Measurements from ENCODE around the gene APOLD1.
A peak's percentile ranks its signal among the peaks of the same experiment; 100 is the strongest.
"Not testable (repeated sequence)": the region's sequence is repeated elsewhere in the genome, so short reads cannot be mapped to it uniquely, and the experiment has no call there.

The APOLD1 gene

DNA sequence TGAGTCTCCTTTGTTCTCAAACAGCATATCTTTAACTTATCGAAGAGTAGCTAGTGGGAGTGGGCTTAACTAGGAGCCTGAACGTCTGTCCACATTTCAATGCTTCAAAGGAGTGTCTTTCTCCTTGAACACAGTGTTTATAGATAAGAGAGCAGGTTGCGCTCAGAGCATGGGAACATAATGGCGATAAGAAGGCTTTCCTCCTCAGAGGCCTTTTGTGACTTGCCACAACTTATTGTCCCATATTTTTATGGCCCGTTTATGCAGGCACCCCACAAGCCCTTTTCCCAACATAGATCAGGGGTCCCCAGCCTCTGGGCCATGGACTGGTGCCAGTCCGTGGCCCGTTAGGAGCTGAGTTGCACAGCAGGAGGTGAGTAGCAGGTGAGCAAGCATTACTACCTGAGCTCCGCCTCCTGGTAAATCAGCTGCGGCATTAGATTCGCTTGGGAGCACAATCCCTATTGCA lies 25.1 kb downstream of the APOLD1 start:
- DNase-seq = peak; percentile 71

DNA sequence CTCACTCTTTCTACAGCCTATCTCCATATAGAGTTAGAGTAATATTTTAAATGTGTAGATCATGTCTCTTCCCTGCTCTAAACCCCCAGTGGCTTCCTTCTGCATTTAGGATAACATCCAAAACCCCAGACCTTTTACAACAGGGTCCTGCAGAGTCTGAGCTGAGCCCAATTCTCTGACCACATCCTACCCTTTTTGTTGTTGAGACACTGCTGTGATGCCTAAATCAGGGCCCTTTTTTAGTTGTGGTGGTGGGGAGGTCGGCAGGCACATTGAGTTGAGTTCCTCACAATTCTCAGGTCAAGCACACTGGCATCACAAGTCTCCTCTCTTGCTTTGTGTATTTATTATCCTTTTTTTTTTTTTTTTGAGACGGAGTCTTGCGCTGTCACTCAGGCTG lies 25.9 kb downstream of the APOLD1 start:
- no peak for DNase-seq

DNA sequence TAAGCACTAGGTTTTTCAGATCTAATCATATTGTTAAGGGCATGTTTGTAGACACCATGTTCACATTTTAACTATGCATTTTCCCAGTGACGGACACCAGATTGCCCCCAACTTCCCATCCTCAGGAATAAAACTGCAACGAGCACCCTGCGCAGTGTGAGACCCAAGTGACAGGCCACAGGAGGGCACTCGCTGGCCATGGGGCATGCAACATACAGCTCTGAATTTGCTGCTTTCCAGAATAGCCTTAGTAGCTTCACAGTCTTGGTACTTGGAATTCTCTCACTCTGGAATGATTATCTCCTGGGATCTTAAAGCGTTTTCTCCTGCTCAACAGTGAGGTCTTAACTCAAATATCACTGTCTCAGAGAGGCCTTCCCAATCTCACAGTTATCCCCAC lies 26.7 kb downstream of the APOLD1 start:
- no peak for DNase-seq

DNA sequence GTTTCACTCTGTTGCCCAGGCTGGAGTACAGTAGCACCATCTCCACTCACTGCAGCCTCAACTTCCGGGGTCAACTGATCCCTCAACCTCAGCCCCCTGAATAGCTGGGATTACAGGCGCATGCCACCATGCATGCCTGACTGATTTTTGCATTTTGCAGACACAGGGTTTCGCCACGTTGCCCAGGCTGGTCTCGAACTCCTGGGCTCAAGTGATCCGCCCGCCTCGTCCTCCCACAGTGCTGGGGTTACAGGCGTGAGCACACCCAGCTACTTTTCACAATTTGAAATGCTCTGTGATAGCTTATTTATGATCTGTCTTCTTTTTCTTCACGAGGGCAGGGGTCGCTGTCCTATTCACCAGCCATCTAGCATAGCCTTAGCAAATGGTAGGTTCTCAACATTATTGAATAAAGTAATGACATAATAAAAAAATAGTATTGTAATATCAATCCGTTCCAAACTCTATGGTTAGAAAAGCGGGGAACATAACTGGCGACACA lies 27.2 kb downstream of the APOLD1 start:
- no peak for DNase-seq

DNA sequence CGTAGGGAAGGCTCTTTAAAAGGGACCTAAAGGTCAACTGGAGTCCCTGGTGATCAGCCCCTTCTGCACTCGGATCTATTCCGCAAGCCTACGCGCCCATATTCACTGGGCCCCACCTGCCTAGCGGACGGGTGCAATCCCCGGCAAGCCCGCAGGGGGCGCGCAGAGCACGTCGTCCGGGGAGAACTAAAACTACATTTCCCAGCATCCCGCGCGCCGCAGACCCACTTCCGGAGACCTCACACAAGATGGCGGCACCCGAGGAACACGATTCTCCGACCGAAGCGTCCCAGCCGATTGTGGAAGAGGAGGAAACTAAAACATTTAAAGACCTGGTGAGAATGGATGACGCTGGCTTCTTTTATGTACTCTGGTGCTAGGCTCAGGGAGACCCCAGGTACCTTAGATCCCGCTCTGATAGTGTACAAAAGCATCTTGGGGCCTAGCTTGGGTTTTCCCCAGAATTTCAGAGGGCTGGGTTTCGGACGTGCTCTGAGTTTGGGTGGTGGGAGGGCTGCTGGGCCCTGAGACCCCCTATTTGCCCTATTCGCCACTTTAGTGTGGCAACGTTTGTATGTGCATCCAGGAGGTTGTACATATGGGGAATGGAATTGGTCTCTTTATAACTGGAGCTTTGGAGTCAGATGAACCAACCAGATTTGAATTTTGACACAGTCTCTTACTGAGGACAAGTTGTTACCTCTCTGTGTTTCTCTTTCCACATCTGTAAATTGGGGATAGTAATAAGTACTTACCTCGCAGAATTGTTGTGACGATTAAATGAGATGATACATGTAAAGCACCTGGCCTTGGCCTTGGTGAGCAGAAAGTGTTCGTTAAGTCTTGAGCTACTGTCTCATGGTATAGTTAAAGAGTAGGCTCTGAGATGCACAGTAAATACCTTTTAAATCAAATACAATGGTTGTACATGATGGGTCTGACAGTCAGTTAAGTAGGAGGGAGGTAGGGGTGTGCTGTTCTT lies 28.0 kb downstream of the APOLD1 start, which contains the start of gene DDX47:
Gene DDX47, plus strand, starts transcription at position 227 of the 982 bp plus-strand sequence. Its CDS starts 22 bp downstream, at position 249.
- DNase-seq = peak; percentile 93

DNA sequence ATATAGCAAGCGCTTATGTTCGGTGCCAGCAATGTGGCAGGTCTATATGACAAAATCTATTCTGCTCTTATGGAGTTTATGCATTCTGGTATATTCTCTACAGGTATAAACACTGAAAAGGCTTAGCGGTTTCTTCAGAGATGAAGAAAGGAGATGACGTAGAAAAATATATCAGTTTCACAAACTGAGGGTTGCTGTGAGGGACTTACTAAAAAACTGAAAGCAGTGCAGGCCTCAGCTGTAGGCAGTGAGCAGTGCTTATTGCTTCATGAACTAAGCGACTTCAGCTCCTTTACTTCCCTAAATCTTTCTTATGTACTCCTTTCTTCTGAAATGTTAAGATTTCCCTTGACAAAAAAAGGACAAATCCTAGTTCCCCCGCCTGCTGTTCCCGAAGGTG lies 32.2 kb downstream of the APOLD1 start:
- DNase-seq = no peak

DNA sequence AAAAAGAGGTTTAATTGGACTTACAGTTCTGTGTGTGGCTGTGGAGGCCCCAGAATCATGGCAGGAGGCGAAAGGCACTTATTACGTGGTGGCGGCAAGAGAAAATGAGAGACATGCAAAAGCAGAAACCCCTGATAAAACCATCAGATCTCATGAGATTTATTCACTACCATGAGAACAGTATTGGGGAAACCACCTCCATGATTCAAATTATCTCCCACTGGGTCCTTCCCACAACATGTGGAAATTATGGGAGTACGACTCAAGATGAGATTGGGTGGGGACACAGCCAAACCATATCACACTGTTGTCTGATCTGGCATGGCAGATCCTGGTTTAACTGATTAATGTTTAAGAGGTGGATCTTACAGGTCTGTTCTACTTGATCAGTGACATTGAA lies 33.2 kb downstream of the APOLD1 start:
- no peak for DNase-seq

DNA sequence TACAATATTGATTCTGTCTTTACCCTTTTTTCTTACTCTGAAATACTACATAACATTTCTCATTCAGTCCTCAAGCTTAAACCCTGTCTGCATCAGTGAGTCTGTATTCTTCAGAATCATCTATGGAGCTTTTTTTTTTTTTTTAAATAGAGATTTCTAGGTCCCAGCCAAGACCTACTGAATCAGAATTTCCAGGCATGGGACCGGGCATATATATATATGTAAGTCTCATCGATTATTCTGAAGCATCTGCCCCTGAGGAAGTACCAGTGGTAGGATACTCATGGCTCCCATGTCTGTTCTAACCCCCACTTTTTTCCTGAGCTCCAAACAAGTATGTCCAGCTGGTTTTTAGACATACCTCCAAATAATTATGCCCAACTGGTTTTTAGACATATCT lies 33.8 kb downstream of the APOLD1 start:
- DNase-seq = no peak

DNA sequence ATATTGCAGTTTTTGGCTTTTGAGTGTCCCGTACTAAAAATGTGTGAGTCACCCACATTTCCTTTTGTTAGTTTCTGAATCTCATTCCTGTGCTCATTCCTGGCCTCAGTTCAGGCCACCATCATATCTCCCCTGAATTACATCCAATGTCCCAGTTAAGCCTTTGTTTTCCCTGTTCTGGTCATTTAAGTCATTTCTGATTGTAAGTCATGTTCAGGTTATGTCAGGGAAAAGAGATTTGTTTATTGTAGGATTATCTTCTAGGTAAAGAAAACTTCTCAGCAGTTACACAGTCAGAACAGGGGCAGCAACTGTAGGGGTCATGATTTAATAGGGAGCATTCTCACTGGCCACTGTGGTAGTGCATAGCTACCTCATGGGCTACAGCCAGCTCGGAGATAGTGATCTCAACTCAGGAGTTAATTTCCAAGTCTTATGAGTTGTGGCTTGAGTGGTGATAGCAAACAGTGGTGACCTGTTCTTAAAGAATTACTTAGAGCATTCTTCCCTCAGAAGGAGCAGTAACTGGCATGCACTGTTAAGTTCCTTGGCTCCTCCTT lies 34.4 kb downstream of the APOLD1 start:
- no peak for DNase-seq

DNA sequence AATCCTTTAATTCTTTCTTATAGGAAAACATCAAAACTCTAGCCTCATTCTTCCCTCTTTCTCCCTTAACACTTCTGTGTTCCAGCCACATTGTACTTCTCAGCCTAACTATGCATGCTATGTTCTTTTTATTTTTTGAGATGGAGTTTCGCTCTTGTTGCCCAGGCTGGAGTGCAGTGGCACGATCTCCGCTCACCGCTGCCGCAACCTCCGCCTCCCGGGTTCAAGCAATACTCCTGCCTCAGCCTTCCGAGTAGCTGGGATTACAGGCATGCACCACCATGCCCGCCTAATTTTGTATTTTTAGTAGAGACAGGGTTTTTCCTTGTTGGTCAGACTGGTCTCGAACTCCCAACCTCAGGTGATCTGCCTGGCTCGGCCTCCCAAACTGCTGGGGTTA lies 34.9 kb downstream of the APOLD1 start:
- not testable (repeated sequence) for DNase-seq

DNA sequence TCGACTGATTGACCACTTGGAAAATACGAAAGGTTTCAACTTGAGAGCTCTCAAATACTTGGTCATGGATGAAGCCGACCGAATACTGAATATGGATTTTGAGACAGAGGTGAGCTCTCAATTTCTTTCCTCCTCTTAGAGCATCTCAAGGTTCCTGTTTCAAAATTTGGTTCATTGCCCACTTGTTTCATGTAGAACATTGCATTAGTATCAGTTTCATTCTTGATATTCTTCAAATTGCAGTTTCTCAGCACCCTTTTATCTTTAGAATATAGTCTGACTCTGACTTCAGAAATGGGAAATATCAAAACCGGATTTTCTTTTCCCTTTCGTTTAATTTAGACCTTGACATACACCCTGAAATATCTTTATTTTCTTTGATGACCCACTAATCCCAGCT lies 36.5 kb downstream of the APOLD1 start:
- DNase-seq = no peak

DNA sequence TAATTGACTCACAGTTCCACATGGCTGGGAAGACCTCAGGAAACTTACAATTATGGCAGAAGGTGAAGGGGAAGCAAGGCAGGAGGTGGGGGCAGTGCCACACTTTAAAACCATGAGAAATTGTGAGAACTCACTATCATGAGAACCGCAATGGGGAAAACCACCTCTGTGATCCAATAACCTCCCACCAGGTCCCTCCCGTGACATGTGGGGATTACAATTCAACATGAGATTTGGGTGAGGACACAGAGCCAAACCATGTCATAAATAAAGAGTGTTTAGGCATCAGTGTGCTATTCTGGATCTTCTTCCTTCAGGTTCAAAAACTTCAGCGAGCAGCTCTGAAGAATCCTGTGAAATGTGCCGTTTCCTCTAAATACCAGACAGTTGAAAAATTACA lies 37.4 kb downstream of the APOLD1 start:
- no peak for DNase-seq

DNA sequence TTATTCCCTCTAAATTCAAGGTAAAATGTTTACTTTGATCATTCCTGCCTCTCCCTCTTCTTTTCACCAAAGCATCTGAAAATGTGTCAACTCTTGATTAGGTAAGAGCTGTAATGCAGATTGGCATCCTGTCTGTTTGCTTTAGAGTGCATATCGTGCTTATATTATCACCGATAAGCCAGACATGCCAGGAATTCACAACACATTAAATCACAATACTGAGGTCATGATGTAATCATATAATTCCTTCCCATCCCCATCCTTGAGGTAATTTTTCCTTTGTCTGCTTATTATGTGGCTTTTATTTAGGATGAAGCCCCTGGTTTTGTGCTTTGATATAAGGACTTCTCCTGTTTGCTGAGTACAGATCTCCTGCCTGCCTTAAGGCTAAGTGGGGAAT lies 37.8 kb downstream of the APOLD1 start:
- no peak for DNase-seq

DNA sequence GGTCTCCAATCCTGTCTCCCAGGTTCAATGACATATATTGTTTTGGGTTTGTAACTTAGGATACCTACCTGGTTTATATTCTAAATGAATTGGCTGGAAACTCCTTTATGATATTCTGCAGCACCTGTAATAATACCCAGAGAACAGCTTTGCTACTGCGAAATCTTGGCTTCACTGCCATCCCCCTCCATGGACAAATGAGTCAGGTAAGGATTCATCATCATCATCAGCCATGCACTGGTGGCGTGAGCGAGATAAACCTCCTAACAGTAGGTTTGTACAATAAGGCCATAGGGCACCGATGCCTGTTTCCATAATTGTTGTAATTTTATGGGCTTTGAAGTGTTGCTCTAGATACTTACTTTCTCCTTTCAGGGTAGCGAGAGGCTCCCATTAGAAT lies 38.4 kb downstream of the APOLD1 start:
- no peak for DNase-seq

DNA sequence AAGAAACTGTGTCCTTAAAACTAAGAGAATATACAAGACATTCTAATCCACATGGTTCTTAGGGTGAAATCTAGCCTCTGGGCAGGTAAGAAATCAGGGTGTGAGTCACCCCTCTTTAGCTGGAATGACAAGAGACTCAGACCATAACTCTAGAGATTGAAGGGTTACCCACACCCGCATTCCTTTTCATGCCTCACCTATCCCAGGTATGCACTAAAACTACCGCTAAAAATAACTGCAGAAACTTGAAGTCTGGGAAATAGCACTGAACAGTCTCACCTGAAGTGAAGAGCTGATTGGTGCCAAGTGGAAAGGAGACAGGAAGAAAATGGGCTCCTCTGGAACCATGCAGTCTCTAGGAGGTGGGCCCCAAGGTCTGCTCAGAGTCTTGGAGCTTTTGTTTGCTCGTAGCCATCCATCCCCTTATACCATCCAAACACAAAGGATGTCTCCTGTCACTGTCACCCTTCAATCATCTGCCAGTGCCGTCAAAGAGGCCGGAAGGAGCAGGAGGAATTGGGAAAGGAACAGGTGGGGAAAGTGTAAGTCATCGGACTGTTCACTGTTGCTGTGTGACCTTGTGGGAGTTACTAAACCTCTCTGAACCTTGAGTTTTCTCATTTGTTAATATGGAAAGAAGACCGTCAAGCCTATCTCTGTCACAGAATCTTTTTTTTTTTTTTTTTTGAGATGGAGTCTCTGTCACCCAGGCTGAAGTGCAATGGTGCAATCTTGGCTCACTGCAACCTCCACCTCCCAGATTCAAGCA lies 50.1 kb downstream of the APOLD1 start:
- DNase-seq = no peak

DNA sequence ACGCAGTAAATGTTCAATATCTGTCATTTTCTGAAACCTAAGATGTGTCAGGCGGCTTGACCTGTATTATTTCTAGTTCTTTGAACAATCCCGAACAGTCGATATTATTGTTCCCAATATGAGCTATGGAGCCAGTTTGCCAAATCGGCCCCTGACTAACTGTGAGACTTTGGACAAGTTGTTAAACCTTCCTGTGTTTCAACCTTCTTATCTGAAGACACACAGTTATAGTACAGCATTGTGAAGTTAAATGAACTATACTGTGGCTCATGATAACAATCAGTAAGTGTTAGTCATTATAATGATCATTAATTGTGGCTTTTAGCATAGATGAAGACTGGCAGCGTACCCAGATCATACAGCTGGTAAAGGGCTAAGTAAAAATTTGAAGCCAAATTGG lies 51.1 kb downstream of the APOLD1 start:
- no peak for DNase-seq

DNA sequence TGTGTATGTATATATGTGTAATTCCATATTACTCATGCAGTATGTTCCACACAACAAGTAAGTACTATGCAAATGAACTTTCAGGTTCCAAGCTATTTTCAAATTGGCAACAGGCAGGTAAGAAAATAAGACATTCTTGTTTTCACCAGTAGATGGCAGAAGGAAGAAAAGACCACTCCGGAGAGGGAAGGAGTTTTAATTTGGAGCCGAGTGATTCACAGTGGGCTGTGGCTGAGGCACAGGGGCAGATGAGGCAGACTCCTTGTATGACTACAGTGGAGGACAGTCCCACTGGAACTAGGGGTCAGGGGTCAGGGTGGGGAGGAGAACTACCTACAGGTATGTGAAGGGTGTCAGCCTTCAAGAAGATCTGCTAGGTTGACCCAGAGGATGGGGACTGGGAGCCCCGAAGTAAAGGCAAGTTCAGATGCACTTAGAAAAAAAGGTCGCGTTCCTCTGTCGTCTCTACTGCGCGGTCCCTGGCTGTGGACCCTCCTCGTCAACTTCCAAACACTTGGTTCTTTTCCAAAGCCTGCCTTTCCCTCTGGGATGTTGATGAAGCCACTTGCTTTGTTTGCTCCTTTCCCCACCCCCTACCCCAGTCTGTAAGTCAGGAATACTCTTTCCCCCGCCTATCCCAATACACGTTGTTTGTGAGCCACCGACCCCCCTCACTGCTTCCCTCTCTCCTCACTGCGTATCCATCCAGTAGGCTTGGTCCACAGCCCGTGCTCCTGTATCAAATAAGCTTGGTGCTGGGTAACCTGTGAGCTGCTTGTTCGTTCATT lies 51.8 kb downstream of the APOLD1 start:
- DNase-seq = peak; percentile 21

DNA sequence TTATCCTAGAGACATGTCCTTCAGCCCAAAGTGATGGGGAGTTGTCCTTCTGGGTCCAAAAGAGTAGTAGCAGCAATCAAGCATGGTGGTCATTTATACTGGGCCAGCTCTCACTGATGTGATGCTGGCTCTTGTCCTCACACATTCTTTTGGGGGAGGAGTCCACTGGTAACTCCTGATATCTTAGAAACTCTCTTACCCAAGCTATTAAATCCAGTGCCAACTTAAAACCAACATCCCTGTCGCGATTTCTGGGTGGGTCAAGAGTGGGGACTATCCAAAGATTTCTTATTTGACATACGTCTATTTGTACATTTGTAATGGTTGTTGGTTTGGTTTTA lies 52.3 kb downstream of the APOLD1 start:
- DNase-seq = no peak

DNA sequence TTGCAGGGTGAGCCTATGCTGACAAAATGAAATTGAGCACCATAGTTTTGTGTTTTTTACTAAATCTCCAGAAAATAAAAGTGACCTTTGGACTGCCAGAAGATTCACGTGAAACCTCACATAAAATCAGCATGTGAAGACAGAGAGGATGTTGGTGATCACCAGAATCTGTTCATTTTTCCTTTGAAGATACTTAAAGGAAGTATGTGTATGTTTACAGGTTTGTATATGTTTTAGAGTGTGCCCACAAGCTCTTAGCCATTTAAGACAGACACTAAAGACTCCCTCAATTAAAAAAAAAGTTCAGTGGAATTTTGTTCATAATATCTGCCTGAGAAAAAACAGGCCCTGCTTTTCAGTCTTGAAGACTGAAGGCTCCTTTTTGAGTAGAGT lies 53.5 kb downstream of the APOLD1 start:
- no peak for DNase-seq

DNA sequence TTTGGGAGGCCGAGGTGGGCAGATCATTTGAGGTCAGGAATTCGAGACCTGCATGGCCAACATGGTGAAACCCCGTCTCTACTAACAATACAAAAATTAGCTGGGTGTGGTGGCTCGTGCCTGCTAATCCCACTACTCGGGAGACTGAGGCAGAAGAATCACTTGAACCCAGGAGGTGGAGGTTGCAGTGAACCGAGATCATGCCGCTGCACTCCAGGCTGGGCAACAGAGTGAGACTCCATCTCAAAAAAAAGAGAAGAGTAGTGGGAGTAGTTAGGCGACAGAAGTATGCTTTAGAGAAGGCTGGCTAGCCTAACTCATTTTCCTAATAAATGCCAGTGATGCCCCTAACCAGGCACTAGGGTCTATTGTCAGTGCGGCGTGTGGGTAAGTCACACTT lies 54.0 kb downstream of the APOLD1 start:
- DNase-seq = not testable (repeated sequence)

DNA sequence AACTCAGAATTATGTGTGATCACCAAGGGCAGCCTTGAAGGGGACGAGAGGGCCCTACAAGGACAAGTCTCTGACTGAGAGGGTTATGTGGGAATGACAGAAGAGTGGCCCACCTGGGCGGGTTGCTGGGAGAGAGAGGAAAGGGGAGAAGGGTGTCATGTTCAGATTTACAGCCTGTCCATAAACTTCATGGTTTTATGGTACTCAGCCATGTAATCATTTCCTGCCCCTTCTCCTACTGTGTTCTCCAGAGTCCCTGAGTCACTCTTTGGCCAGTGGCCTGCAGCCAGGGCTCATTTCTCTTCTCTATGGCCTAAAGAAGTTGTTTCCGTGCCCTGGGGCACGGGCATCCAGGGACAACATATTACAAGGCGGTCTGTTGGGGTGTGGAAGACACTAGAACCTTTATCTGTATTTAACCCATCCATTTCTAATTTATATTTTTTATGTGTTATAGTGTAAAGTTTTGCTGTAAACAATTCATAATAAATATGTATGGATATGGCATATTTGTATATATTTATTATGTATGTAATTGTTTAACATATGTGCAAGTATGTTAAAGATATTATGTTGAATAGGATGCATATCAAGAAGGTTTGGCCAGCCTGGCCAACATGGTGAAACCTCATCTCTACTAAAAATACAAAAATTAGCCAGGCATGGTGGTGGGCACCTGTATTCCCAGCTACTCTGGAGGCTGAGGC lies 54.6 kb downstream of the APOLD1 start:
- no peak for DNase-seq

DNA sequence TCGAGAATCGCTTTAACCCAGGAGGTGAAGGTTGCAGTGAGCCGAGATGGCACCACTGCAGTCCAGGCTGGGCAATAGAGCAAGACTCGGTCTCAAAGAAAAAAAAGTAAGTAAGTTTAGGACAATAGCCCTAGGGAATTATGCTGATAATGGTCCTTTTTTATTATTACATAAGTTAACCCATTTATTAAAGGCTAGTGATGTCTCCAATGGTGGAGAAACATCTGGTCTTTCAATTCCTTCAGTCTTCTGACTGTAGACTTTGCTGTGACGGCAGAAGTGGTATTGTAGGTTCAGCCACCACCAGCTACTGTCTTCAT lies 55.1 kb downstream of the APOLD1 start:
- DNase-seq = no peak

Data from NCI-H146 (cell line).